Measurements from ENCODE around the gene H2AZ2. TPM values are rescaled to one million over a fixed set of nuclear protein-coding genes. Genes with fewer than 3 reads are reported as not detected.

H2AZ2 gene
- total RNA-seq, 2 experiments from 2014 or later, result 274 to 440 TPM

- Histone ChIP-seq H3K4me1 (ENCODE audit: insufficient read depth, low read length, poor library complexity, severe bottlenecking) (peaks cover 35% of the 10 kb centered on the region), H3K4me2 (ENCODE audit: low read length) (peak overlapping the region; percentile 38), H3K27ac (ENCODE audit: low read depth, low read length, poor library complexity, severe bottlenecking) (peak overlapping the region; percentile 57), H3K36me3 (ENCODE audit: insufficient read depth, low read length) (no peaks in the 10 kb centered on the region), H3K9me2 (ENCODE audit: insufficient read depth, low read length) (no peaks in the 10 kb centered on the region), H4K20me1 (ENCODE audit: insufficient read depth, low read length) (no peaks in the 10 kb centered on the region), H3K79me2 (ENCODE audit: insufficient read depth, low read depth, low read length) (peaks cover 3% of the 10 kb centered on the region; the same call in 1 of the 2 replicates), H2AFZ (ENCODE audit: low read length) (peak overlapping the region; percentile 91), H3K9me3 (ENCODE audit: low read length) (no peaks in the 10 kb centered on the region), H3K4me3 (ENCODE audit: low read depth, low read length, poor library complexity, severe bottlenecking) (no peak overlapping the region)
- intact Hi-C loops (cut with micrococcal nuclease; ENCODE audit: unreplicated experiment), result no loop called here
- POLR2A ChIA-PET, result interaction anchor here (0.8 to 2.5 kb wide), 5 partner anchors 10 to 43 kb away, joined by 3 to 16 read pairs (median 5); partner anchors contain the start of gene H2AZ2
- DNase-seq (ENCODE audit: low spot score), result peak; percentile 79
- CTCF ChIA-PET (ENCODE audit: unreplicated experiment), result interaction anchor here (0.9 kb wide), 1 partner anchor 10 kb away, joined by 3 read pairs; no protein-coding TSS in a partner anchor
- no TSS peak for BruUV-seq (replicated peaks)
- TF ChIP-seq EZH2phosphoT487 (IDR thresholded peaks at IDR 0.05; ENCODE audit: borderline replicate concordance, low read depth, low read length) (no peak), CTCF (conservative IDR thresholded peaks at IDR 0.05; ENCODE audit: low read length) (no peak)
Observed at GRCh38 chr7:44891372-44891771, 43.5 kb upstream of the H2AZ2 start.

- CTCF ChIA-PET (ENCODE audit: unreplicated experiment), result interaction anchor here (0.6 kb wide), 1 partner anchor 331 kb away, joined by 6 read pairs; no protein-coding TSS in a partner anchor
- POLR2A ChIA-PET, result interaction anchor here (0.6 to 1.0 kb wide), 2 partner anchors 8 to 80 kb away, joined by 3 to 8 read pairs; no protein-coding TSS in a partner anchor
- no peaks in the 10 kb centered on the region for H3K9me3 ChIP-seq (ENCODE audit: low read length)
- no peak overlapping the region for H3K4me3 ChIP-seq (ENCODE audit: low read depth, low read length, poor library complexity, severe bottlenecking)
- intact Hi-C loops (cut with micrococcal nuclease; ENCODE audit: unreplicated experiment), result no loop called here
- no peak for DNase-seq (ENCODE audit: low spot score)
- no peaks in the 10 kb centered on the region for H3K9me2 ChIP-seq (ENCODE audit: insufficient read depth, low read length)
- TF ChIP-seq CTCF (conservative IDR thresholded peaks at IDR 0.05; ENCODE audit: low read length) (no peak), EZH2phosphoT487 (IDR thresholded peaks at IDR 0.05; ENCODE audit: borderline replicate concordance, low read depth, low read length) (no peak)
- no TSS peak for BruUV-seq (replicated peaks)
- H4K20me1 ChIP-seq (ENCODE audit: insufficient read depth, low read length), result 0 out of 2 replicates have a peak, but pooled peaks cover 3% of the 10 kb centered on the region
- no peak overlapping the region for H3K4me2 ChIP-seq (ENCODE audit: low read length)
- H2AFZ ChIP-seq (ENCODE audit: low read length), result no peak overlapping the region
- peaks cover 9% of the 10 kb centered on the region for H3K79me2 ChIP-seq (ENCODE audit: insufficient read depth, low read depth, low read length)
- H3K27ac ChIP-seq (ENCODE audit: low read depth, low read length, poor library complexity, severe bottlenecking), result no peak overlapping the region
- peaks cover 42% of the 10 kb centered on the region for H3K4me1 ChIP-seq (ENCODE audit: insufficient read depth, low read length, poor library complexity, severe bottlenecking)
- peaks cover 2% of the 10 kb centered on the region; the same call in 1 of the 2 replicates for H3K36me3 ChIP-seq (ENCODE audit: insufficient read depth, low read length)
Observed at GRCh38 chr7:44889086-44889781, 41.3 kb upstream of the H2AZ2 start.

- TF ChIP-seq EZH2phosphoT487 (IDR thresholded peaks at IDR 0.05; ENCODE audit: borderline replicate concordance, low read depth, low read length), result no peak
- no peak for TF ChIP-seq CTCF (conservative IDR thresholded peaks at IDR 0.05; ENCODE audit: low read length)
- Histone ChIP-seq H3K9me2 (ENCODE audit: insufficient read depth, low read length) (no peaks in the 10 kb centered on the region), H3K4me1 (ENCODE audit: insufficient read depth, low read length, poor library complexity, severe bottlenecking) (peaks cover 61% of the 10 kb centered on the region), H3K4me2 (ENCODE audit: low read length) (peak overlapping the region; percentile 80; the same call in 1 of the 2 replicates), H4K20me1 (ENCODE audit: insufficient read depth, low read length) (peaks cover 21% of the 10 kb centered on the region), H3K27ac (ENCODE audit: low read depth, low read length, poor library complexity, severe bottlenecking) (no peak overlapping the region), H3K79me2 (ENCODE audit: insufficient read depth, low read depth, low read length) (peaks cover 29% of the 10 kb centered on the region), H2AFZ (ENCODE audit: low read length) (no peak overlapping the region), H3K4me3 (ENCODE audit: low read depth, low read length, poor library complexity, severe bottlenecking) (no peak overlapping the region), H3K9me3 (ENCODE audit: low read length) (no peaks in the 10 kb centered on the region), H3K36me3 (ENCODE audit: insufficient read depth, low read length) (peaks cover 22% of the 10 kb centered on the region)
- intact Hi-C loops (cut with micrococcal nuclease; ENCODE audit: unreplicated experiment), result no loop called here
- POLR2A ChIA-PET, result interaction anchor here (0.6 to 0.7 kb wide), 4 partner anchors 31 to 252 kb away, joined by 3 to 5 read pairs (median 4); no protein-coding TSS in a partner anchor
- CTCF ChIA-PET (ENCODE audit: unreplicated experiment), result interaction anchor here (0.6 kb wide), 1 partner anchor 136 kb away, joined by 3 read pairs; no protein-coding TSS in a partner anchor
- no TSS peak for BruUV-seq (replicated peaks)
- peak; percentile 53 for DNase-seq (ENCODE audit: low spot score)
Observed at GRCh38 chr7:44887293-44887692, 39.4 kb upstream of the H2AZ2 start.
